Measurements from ENCODE around the gene FAM228A.
"Not testable (repeated sequence)": the region's sequence is repeated elsewhere in the genome, so short reads cannot be mapped to it uniquely, and the experiment has no call there.

The FAM228A gene

DNA sequence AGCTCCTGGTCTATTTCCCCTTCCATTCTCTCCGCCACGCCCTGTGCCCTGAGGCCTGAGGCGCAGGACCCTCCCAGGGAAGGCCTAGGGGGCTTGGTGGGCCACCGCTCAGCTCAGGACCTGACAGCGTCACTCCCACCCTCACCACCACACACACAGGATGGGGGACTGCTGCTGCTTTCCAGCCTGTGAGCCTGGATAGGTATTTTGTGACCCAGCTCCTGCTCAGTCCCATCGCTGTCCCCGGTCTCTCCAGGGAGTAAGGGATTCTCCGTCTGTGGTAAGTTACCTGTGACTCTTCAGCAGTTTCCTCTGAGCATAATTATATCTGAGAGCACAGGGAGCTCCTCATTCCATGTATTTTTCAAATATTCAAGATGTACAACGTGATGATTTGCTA, 16.3 kb downstream of the FAM228A start:
- no peak for DNase-seq

DNA sequence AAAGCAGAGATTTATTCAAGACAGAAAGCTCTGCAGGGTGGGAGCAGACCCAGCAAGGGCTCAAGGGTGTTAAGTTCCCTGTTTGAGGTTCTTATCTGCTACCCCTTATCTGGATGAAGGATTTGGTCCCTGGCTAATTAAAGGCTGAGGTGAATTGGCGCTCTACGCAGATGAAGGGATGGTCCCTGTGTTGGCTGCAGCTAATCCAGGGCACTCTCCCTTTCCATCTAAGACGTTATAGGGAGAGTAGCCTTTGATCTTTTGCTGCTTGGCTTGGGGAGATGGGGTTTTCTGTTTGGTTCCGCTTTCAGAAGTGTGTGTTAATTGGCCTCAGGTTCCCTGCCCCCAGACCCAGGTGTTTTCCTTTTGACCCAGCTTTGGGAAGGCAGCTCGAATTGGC, 17.0 kb downstream of the FAM228A start:
- DNase-seq = no peak

DNA sequence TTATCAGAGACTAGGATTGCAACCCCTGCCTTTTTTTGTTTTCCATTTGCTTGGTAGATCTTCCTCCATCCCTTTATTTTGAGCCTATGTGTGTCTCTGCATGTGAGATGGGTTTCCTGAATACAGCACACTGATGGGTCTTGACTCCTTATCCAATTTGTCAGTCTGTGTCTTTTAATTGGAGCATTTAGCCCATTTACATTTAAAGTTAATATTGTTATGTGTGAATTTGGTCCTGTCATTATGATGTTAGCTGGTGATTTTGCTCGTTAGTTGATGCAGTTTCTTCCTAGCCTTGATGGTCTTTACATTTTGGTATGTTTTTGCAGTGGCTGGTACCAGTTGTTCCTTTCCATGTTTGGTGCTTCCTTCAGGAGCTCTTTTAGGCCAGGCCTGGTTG, 22.4 kb downstream of the FAM228A start:
- DNase-seq = not testable (repeated sequence)

DNA sequence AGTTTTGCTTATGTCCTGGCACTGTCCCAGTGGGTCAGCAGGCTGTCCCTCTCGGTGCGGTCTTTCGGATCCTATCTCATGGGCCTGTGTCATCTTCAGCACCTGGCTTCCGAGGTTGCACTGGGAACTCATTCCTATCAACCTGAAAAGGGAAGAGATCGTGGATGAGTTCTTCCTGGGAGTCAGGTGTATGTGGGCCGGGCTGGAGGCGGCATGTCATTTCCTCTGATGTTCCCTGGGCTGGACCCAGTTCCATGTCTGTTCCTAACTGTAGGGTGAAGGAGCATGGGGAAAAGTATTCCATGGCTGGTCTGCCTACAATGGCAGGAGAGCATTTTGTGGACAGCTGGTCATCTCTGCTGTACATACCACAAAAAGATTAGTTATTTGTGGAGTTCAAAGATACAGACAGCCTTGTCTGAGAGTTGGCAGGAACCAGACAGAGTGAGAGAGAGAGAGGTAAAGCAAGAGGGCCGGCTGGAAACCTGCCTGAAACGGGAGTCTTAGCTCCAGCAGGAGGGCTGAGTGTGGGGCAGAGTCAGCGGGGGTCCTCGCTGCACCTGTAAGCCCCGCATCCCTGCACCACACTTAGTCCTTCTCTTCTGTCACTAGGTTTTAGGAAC, 25.2 kb downstream of the FAM228A start:
- DNase-seq = no peak

DNA sequence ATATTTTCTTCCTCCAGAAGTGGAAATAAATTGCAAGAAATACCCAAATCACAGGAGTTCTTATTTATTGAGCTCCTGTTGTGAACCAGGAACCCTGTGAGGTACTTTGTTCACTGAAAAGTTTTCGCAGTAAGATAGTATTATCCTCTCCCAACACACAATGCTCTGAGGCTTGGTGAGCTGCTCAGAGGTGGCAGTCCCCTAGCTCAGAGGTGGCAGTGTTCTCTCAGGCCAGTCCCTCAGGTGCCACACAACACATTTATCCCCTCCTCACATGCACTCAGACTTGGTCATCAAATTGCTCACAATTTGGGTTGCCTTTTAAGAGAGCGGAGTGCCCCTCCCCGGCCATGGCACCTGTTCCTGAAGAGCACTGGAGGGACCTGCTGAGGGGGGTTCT, 25.9 kb downstream of the FAM228A start:
- DNase-seq = no peak

DNA sequence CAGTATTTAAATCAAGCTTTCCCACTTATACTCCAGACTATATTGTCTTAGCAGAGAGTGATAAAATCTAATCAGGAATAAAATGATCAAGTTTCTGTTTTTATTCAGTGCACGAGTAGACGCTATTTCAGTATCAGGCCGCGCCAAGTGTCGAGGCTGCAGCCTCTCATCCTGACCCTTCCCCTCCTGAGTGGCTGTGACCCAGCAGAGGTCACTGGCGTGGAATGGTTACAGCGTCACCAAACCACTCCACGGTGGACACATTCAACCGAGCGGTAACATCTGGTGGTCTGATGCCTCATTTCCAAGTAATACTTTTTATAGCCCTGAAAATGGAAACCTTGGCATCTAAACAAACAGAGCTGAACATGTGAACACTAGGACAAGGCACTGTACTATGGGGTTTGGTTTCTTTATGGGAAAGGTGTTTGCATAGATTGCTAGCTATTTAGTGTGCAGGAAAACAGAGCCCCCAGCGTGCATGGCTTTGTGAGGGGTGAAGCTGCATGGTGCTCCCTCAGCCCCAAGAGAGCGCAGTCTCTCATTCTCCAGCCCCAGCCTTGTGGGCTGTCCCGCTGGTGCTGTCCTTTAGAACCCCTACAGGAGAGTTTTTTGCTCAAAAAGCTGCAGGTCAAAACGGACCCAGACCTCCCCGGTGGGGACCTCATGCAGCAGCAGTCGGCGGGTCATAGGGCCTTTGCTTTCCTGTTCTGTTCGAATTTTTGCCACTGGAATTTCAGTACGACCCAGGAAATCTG, 28.4 kb downstream of the FAM228A start:
- DNase-seq = no peak

DNA sequence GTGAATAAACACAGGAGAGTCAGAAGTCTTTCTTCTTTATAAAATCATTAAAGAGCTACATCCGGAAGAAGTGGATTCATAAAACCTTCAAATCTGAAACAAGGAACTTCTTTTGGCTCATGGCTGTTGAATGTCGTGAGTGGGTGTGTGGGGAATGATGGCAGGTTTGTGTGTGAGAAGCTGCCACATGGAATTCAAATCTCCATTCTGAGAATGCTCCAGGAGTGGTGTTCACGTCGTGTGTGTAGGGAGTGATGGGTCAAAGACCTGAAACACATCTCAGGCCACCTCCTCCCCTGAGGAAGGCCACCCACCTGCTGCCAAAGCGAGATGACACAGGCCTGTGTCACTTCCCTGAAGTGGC, 28.9 kb downstream of the FAM228A start:
- DNase-seq = no peak

DNA sequence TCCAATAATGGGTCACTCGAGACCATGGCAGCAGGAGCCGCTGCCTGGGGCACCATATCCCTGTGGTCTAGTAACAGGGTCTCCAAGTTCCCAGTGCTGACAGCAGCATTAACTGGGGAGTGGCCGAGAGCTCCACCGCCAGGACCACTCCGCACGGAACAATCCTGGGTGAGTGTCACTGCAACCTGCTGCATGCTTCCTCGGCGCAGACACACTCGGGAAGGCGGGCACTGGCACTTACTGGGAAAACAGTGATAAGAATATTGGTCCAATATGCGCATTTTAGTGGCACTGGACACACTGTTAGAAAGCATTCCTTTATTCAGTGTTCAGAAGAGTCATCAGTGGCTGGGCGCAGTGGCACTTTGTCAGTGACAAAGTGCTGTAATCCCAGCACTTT, 29.7 kb downstream of the FAM228A start:
- no peak for DNase-seq

DNA sequence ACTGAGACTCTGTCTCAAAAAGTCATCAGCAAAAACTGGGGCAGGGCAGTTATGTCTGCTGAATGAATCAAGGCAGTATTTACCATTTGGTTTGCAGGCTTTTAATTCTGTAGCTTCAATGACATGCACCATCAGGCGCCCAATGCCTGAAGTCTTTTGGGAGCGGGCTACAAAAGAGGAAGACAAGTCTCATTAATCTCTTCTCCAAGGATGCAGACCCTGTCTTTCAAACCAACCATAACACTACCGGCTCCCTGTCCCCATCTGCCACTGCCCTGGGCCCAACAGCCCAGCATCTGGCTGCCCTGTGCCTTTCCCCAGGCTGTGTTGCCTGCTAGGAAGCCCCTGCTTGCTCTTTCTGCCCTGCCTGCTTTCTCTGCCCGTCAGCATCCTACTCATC, 30.3 kb downstream of the FAM228A start:
- DNase-seq = no peak

DNA sequence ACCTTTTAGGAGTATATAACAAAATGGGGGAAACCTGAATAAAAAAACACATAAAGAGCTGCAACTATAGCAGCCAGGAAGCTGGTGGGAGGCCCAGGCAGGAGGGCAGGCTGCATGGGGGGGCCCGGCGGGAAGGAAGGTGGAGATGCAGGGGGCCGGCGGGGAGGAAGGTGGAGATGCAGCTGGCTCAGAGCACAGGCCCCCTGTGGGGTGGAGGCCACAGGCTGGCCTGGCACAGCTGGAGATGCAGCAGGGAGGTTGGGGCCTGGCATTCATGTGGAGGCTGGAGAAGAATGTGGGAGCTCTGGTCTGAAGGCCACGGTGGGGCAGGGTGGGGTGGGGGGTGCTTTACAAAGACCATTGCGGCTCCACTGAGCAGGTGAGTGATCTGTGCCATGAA, 31.4 kb downstream of the FAM228A start:
- DNase-seq = no peak

DNA sequence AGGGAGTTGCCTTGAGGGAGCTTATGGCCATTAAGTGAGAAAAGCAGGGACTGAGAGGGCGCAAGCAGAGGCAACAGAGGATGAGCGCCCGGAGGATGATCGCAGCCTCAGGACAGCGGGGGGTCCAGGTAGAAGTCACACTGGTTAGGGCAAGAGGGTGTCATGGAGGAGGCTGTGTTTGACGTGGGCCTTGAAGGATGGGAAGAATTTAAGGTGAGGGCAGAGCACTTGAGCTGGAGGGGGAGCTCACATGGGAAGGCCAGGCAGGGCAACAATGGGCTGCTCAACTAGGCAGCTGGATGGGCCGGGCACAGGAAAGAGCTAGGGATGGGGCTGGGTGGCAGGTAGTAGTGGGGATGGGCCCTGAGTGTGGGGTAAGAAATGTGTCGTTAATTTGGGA, 31.9 kb downstream of the FAM228A start:
- DNase-seq = no peak

DNA sequence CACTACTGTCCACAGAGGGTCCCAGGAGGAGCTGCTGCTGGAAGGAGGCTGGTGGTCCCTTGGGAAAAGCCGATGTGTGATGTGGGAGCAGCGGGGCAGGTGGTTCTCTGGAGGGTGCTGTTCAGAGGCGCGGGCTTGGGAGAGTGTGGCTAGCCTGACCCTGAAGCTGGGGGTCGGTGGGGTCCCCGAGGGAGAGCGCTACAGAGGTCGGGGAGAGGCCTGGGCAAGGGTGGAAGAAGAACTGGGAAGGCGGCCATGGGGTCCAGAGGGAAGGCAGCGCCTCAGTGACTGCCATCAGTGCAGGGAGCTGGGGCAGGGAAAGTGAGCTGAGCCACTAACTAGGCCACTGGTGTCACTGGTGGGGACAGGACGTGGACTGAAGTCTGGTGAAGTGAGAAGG, 32.5 kb downstream of the FAM228A start:
- DNase-seq = no peak

DNA sequence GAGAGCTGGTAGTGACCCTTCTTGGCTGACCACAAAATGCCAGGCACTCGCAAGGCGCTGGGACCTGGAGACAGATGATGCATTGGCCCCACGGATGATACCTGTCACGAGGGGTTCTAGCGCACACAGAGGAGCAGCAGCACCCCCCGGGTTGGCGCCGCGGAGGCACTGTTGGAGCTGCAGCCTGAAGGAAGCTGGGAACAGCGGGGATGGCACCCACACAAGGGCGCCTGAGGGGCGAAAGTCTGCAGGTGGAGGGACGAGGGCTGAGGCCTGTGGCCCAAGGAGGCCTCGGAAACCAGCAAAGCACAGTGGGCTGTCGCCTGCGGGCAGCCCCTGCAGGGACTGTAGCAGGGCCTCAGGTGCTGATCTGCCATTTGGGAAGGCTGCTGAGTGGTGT, 33.6 kb downstream of the FAM228A start:
- no peak for DNase-seq

DNA sequence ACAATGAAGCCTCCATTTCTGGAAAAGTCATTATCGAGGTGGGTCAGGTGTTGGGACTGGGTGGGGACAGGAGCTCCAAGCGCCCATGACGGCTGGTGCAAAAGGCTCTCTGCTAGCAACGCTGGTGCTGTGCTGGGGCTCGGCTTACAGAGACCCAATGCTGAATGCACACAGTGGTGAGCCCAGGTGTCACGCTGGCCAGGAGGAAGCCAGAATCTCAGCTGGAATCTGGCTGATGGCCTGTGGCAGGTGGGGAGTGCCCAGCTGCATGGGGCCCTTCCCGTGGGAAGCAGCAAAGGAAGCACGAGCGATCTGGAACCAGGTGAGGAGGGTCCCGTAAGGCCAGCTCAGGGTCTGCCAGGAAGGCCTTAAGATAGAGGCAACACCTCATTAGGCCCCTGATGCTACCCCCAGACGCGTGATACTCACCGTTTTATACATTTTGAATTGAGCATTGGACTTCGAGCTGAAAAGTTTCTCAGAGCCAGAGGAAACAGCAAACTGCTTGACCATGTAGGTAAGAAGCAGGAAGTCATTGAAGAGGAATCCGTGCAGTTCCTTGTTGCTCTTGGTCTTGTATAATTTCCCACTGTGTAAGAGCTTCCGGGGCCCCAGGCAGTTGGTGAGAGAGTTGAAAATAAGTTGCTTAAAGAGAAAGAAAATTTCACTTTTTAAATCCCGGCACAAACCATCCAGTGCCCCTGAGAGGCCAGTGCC, 34.7 kb downstream of the FAM228A start:
- no peak for DNase-seq

DNA sequence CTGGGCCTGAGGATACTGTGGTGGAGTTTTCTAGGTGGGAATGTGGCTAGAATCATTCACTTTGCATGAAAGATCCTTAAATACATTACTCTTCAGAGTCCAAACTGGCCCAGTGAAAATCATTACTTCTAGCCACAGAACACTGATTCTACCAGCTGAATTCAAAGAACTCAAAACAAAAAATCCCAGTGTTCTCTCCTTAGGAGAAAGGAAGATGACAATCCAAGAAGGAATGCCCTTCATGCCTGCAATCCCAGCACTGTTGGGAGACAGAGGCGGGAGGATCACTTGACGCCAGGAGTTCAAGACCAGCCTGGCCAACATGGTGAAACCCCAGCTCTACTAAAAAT, 35.2 kb downstream of the FAM228A start:
- no peak for DNase-seq

DNA sequence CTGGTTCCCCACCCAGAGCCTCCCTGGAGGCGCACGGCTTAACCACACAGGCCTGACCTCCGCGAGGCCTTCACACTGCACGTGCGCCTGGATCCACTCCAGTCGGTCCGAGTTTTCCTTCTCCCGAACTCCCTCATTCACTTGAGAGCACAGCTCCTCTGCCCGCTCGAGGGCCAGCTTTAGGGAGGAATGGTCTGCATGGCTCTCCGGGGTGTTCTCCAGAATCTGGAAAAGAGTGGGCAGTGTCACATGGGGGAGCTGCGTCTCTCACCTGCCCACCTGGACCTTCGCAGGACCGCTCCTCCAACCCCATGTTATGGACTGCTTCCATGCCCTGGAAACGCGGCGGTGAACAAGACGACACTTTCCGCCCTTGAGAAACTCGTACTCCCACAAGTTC, 35.9 kb downstream of the FAM228A start:
- DNase-seq = no peak

DNA sequence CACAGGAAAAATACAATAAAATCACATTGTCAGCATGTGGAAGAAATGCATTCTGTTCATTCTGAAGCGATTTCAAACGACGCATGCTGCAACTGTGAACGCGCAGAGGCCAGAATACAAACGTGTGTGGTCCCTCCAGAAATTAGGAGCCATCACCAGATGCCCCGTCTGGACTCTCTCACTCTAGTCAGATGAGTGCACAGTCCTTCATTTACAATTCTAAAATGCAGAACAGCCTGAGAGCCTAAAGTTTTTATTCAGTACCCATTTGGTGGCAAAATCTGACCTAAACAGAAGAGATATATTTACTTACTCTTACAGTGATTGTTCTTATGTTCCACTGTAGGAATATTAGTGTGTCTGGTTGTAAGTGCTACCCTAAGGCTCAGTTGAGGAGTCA, 36.6 kb downstream of the FAM228A start:
- no peak for DNase-seq

DNA sequence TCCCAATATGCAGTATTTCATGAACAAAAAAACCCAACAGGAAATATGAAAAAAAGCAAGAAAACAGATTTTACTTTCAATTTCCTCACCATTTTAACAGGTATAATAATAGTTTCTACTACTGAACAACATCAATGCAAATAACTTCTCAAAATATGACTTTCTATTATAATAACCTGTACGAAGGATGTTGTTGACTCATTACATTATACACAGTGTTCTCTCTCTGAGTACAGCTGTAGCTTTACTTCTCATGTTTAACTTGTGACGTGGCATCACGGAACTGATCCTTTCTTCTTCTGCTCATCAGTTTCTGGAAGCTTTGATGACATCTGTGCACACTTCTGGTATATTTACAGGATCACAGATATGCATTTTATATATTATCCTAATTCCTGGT, 40.0 kb downstream of the FAM228A start:
- DNase-seq = no peak

DNA sequence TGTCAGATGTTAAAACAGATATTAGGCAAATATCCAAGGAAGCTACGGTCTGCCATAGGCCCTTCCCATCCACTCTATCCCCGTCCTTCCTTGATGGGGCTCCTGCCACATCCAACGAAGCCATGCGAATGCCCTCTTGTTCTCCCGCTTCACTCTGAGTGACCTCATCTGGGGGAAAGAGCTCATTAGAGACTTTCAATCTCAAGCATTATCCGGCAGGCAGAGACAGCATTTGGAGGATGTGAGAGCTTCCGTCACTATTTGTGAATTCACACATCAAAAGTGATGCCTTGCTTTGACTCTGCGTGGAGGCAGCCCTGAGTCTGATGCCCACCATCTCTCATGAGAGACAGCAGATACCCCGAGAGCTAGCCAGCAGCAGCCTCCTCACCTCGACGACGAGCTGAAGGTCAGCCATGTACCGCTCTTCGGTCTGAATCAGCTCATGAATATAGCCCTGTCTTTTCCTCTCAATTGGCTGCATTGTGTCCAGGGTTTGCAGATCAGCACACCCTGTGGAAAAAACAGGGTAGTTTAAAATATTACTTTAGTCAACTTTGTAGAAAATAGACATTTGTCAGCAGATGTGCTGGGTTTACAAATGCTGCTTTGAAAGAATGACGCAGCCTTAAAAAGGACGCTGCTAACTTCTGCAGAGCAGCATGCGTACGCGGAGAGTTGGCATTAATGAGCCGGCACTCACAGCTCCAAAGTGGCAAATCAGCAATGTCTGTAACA, 45.9 kb downstream of the FAM228A start:
- no peak for DNase-seq

DNA sequence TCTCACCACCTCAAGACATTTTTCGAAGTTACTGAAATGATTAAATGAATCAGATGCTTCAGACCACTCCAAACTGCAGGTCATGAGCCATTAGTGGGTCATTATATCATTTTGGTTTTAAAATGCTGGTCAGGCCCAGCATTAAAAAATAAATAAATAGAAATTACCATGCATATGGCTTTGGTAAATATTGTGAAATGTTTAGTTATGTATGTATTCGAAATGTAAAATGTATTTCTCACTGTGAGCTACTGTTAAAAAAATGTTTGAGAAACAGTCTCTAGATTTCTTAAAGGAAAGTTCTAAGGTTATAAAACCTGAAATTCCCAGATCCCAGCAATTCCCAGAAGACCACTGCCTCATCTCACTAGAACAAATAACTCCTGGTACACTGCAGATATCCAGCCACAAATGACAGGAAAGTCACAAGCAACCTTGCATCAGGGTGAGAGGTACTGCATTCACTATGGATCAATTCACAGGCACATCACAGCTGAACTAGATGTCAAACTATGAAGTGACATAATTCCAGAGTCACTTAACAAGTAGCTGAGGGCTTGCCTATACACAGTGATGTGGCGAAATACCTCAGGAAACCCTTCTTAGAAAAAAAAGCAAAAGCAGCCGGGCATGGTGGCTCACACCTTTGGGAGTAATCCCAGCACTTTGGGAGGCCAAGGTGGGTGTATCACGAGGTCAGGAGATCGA, 46.6 kb downstream of the FAM228A start:
- no peak for DNase-seq

DNA sequence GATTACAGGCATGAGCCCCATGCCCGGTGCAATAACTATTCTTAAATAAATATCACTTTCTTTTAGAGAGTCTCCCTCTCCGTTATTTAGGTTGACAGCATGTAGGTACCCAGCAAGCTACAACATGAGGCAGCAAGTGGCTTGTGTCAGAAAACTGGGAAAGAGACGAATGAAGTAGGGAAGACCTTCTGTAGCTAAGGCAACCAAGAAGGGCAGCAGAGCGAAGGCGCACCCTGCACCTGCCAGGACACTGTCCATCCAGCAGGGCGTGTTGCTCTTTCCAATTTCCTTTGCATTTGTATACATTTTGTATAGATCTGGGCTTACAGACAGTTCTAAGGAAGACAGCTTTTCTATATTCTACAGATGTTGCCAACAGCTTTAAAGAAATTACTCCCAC, 48.1 kb downstream of the FAM228A start:
- DNase-seq = no peak

DNA sequence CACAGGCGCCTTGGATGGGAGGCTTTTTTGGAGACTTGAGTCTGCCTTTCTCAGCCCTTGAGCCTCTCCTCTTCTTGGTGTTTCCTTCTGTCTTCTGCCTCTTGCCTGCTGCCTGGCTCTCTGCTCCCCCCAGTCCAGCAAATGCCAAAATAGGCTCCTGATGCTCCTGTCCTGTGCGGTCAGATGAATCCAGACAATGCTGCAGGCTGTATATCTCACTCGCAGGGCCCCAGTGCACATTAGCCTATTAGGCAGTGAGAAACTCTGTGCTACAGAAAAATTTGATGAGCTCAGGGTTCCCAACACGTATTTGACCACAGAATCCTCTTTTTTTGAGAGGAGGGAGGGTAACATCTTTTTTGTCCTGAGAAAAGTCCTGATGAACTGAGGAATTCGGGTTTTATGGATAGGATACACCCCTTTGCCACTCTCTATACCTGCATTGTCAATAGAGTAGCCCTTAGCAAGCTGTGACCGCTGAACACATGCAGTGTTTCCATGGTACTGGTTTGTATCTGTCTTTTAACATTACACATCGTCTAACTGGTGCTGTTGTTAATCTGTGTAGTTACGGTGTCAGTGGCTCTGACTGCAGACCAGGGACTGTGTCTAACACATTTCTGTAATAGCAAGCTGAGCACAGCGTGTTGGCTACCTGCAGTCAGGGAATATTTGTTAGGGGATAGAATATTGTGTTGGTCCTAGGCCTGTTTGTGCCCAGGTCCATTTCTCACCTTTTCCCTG, 50.8 kb downstream of the FAM228A start:
- DNase-seq = no peak
